ENCODE measurements around the gene TEP1. TPM values are rescaled to one million over a fixed set of nuclear protein-coding genes. Genes with fewer than 3 reads are reported as not detected.
"Not testable (repeated sequence)": the region's sequence is repeated elsewhere in the genome, so short reads cannot be mapped to it uniquely, and the experiment has no call there.

TEP1 gene
- total RNA-seq, 4 donors from 2014 or later, result 13.5 to 44.8 (median 27.0) TPM

DNA sequence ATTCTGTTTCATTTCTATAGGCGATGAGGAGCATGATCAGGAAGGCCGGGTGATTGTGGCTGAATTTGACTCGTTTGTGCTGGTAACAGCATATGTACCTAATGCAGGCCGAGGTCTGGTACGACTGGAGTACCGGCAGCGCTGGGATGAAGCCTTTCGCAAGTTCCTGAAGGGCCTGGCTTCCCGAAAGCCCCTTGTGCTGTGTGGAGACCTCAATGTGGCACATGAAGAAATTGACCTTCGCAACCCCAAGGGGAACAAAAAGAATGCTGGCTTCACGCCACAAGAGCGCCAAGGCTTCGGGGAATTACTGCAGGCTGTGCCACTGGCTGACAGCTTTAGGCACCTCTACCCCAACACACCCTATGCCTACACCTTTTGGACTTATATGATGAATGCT is 43.7 kb upstream of the TEP1 start:
- DNase-seq, result no peak
- Histone ChIP-seq H3K27me3 (no peaks in the 10 kb centered on the region), H3K36me3 (no peaks in the 10 kb centered on the region), H3K4me3 (no peak overlapping the region), H3K27ac (no peak overlapping the region), H3K4me1 (peaks cover 7 to 14% of the 10 kb centered on the region in 2 donors), H3K9me3 (no peaks in the 10 kb centered on the region)
- TF ChIP-seq, protein P1, sequence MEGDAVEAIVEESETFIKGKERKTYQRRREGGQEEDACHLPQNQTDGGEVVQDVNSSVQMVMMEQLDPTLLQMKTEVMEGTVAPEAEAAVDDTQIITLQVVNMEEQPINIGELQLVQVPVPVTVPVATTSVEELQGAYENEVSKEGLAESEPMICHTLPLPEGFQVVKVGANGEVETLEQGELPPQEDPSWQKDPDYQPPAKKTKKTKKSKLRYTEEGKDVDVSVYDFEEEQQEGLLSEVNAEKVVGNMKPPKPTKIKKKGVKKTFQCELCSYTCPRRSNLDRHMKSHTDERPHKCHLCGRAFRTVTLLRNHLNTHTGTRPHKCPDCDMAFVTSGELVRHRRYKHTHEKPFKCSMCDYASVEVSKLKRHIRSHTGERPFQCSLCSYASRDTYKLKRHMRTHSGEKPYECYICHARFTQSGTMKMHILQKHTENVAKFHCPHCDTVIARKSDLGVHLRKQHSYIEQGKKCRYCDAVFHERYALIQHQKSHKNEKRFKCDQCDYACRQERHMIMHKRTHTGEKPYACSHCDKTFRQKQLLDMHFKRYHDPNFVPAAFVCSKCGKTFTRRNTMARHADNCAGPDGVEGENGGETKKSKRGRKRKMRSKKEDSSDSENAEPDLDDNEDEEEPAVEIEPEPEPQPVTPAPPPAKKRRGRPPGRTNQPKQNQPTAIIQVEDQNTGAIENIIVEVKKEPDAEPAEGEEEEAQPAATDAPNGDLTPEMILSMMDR (IDR thresholded peaks at IDR 0.05), result no peak
- no peak for TF ChIP-seq POLR2A (IDR thresholded peaks at IDR 0.05)
- intact Hi-C loops (cut with DNase I; ENCODE audit: low total_unique reads), result no loop called here

DNA sequence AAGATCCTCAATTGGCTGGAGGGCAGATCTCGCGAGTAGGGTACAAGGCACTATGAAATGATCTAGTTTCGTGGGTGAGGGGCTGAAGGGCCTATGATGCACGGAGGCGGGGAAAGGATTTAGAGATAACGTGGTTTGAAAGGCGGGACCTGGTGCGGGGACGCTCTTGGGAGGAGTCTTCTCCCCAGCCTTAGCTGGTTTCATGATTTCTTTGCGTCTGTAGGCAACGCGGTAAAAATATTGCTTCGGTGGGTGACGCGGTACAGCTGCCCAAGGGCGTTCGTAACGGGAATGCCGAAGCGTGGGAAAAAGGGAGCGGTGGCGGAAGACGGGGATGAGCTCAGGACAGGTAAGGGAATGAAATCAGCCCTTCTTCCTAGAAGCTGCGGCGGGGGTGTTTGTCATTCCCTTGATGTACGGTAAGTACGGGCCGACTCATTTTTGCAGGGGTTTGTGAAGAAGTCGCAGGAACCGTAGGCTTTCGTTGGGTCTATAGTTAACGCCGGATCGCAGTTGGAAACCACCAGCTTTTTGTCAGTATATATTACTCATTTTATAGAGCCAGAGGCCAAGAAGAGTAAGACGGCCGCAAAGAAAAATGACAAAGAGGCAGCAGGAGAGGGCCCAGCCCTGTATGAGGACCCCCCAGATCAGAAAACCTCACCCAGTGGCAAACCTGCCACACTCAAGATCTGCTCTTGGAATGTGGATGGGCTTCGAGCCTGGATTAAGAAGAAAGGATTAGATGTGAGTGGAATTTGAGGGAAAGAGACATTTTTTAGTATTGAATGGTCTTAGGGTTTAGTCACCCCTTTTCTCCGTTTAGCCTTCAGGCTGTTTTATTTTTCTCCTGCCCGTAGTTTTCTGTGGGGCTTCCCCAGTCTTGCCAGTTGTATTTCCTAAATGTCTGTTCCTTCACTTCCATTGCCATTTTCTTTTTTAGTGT is 42.3 kb upstream of the TEP1 start:
- H3K27me3 ChIP-seq, result no peaks in the 10 kb centered on the region
- H3K36me3 ChIP-seq, result no peaks in the 10 kb centered on the region
- DNase-seq, result no peak
- H3K4me3 ChIP-seq, result peak overlapping the region; percentile 73 to 90
- H3K4me1 ChIP-seq, result peaks cover 7 to 14% of the 10 kb centered on the region in 2 donors
- no peaks in the 10 kb centered on the region for H3K9me3 ChIP-seq
- intact Hi-C loops (cut with DNase I; ENCODE audit: low total_unique reads), result no loop called here
- TF ChIP-seq, protein P1 (IDR thresholded peaks at IDR 0.05), result no peak
- TF ChIP-seq POLR2A (IDR thresholded peaks at IDR 0.05), result no peak
- H3K27ac ChIP-seq, result peak overlapping the region; percentile 90

DNA sequence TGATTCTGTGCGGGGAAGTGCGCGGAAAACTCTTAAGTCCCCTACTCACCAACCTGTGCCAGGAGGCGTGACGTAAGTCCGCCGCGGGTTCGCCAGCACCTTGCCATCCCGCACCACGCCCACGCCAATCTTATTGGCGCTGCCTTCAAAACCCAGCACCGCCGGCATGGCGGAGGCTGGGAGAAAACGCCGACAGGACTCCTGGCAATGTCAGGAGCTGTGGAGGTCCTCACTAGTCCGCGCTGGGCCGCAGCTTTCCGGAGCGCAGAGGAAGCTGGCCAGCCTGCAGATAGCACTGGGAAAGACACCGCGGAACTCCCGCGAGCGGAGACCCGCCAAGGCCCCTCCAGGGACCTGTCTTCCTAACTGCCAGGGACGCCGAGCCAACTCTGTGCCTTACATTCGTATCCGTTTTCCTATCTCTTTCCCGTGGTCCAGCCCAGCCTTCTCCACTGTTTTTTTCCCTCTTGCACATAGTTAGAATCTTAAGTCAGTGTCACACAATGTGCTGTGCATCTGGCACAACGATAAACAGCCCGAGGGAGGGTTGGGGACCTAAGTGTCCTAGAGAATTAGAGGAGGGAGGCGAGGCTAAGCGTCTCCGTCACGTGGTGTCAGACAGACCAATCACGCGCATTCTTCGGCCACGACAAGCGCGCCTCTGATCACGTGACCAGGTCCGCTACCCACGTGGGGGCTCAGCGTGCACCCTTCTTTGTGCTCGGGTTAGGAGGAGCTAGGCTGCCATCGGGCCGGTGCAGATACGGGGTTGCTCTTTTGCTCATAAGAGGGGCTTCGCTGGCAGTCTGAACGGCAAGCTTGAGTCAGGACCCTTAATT is 41.4 kb upstream of the TEP1 start, which contains the start of the genes APEX1 and OSGEP:
APEX1 (plus strand) TSS at position 711 of the 839 bp plus-strand sequence. CDS start 420 bp downstream, outside the sequence.
OSGEP (minus strand) TSS at position 297 of the 839 bp plus-strand sequence; CDS start at position 168, 129 bp downstream.
- TF ChIP-seq, protein P1 (IDR thresholded peaks at IDR 0.05), result peak in 1 of 4 experiments; percentile 1
- TF ChIP-seq POLR2A (IDR thresholded peaks at IDR 0.05), result peak; percentile 66 to 89
- peak within 1 kb of the TSS; percentile 90 for H3K27ac ChIP-seq
- peaks cover 0 to 8% of the 10 kb centered on the region in 2 donors for H3K4me1 ChIP-seq
- H3K27me3 ChIP-seq, result no peaks in the 10 kb centered on the region
- DNase-seq, result peak; percentile 97 to 98
- peak within 1 kb of the TSS; percentile 73 to 90 for H3K4me3 ChIP-seq
- no peaks in the 10 kb centered on the region for H3K36me3 ChIP-seq
- no peaks in the 10 kb centered on the region for H3K9me3 ChIP-seq
- intact Hi-C loops (cut with DNase I; ENCODE audit: low total_unique reads), result no loop called here

DNA sequence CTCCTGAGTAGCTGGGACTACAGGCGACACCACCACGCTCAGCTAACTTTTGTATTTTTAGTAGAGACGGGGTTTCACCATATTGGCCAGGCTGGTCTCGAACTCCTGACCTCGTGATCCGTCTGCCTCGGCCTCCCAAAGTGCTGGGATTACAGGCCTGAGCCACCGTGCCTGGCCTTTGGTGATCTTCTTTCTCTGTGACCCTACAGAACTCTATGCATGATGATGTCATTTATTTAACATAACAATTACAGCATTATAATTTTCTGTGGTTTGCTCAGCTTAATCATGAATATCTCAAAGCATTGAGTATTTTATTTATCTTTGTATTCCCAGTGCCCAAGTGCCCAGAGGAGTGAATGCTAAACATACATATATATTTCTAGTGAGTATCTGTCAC is 39.5 kb upstream of the TEP1 start:
- H3K4me3 ChIP-seq; H3K27me3 ChIP-seq; intact Hi-C loops (cut with DNase I; ENCODE audit: low total_unique reads); H3K36me3 ChIP-seq; DNase-seq; H3K4me1 ChIP-seq; H3K9me3 ChIP-seq; H3K27ac ChIP-seq: not testable (repeated sequence)

DNA sequence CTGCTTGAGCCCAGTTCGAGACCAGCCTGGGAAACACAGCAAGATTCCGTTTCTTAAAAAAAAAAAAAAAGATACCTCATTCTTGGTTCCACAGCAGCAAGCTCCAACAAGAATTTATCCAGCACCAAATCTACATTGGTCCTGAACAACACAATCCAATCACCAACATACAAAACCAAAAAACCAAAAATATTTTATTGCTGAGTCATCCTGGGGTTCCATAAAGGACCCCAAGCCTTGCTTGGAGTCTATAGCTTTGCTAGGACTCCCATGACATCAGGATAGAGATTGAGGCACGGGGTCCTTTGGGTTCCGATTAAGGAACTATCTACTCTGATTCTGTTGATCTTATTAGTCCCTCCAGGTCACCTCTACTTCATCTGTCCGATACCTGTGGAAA is 33.6 kb upstream of the TEP1 start:
- Histone ChIP-seq H3K27ac (no peak overlapping the region), H3K4me1 (no peaks in the 10 kb centered on the region), H3K36me3 (no peaks in the 10 kb centered on the region), H3K9me3 (no peaks in the 10 kb centered on the region), H3K4me3 (no peak overlapping the region), H3K27me3 (no peaks in the 10 kb centered on the region)
- intact Hi-C loops (cut with DNase I; ENCODE audit: low total_unique reads), result no loop called here
- TF ChIP-seq POLR2A (IDR thresholded peaks at IDR 0.05), result no peak
- TF ChIP-seq, protein P1 (IDR thresholded peaks at IDR 0.05), result no peak
- no peak for DNase-seq

DNA sequence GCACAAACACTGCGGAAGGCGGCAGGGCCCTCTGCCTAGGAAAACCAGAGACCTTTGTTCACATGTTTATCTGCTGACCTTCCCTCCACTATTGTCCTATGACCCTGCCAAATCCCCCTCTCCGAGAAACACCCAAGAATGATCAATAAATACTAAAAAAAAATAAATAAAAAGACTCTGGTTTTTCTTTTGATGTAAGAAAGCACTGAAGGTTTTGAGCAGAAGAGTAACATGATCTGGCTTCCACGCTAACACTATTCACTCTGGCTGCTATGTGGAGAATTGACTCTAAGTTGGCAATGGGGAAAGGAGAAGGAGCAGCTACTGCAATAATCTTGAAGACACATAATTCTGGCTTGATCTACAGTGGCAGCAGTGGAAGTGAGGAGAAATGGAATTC is 30.3 kb upstream of the TEP1 start:
- H3K9me3 ChIP-seq; H3K27ac ChIP-seq; H3K4me1 ChIP-seq; intact Hi-C loops (cut with DNase I; ENCODE audit: low total_unique reads); H3K27me3 ChIP-seq; H3K4me3 ChIP-seq; H3K36me3 ChIP-seq; DNase-seq: not testable (repeated sequence)
